GM11168 (cell line): ENCODE measurements around the gene TWIST2.

Experiments
- in situ Hi-C: fragments of 300-500 bp; cut with MboI; formaldehyde crosslinking; loops from one replicate; pipeline ENCODE4 v1.12.0; 2022; ENCODE audit warnings: low sequenced_read_pairs; ENCODE audit not compliant: unreplicated experiment

The TWIST2 gene

GRCh38 chr2:238898534-238899281, 50.8 kb downstream of the TWIST2 start:
- in situ Hi-C loops, result no loop called here

DNA sequence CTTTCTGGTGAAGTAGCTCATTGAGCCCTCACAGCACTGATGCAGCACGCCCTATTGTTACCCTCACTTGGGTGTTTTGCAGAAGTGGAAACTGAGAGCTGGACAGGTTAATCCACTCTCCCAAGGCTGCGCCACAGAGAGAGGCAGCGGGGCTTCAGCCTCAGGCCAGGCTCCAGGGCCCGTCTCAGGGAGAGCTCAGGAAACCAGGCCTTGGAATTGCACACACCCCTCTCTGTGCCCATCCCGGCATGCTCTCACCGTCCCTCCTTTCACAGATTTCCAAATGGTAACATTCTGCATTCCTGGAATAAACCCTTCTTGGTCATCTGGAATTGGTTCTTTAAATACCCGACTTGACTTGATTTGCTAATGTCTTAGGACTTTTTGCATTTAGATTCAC, 51.5 kb downstream of the TWIST2 start:
- in situ Hi-C loops, result no loop called here

GRCh38 chr2:238900511-238900910, 52.6 kb downstream of the TWIST2 start:
- in situ Hi-C loops, result no loop called here

- in situ Hi-C loops, result no loop called here
Observed at GRCh38 chr2:238901461-238902057, 53.7 kb downstream of the TWIST2 start.

DNA sequence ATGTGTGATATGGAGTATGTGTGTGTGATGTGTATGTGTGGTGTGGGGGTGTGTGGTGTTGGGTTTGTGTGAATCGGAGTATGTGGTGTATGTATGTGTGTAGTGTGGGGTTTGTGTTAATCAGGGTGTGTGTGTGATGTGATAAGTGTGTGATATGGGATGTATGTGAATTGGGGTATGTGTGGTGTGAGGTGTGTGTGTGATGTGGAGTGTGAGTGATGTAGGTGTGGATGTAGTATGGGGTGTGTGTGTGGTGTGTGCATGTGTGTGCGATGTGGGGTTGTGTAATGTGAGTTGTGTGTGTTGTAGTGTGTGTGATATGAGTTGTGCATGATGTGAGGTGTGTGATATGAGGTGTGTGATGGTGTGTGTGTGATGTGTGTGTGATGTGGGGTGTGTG, 54.4 kb downstream of the TWIST2 start:
- in situ Hi-C loops, result no loop called here

GRCh38 chr2:238903141-238903540, 55.3 kb downstream of the TWIST2 start:
- in situ Hi-C loops, result no loop called here

DNA sequence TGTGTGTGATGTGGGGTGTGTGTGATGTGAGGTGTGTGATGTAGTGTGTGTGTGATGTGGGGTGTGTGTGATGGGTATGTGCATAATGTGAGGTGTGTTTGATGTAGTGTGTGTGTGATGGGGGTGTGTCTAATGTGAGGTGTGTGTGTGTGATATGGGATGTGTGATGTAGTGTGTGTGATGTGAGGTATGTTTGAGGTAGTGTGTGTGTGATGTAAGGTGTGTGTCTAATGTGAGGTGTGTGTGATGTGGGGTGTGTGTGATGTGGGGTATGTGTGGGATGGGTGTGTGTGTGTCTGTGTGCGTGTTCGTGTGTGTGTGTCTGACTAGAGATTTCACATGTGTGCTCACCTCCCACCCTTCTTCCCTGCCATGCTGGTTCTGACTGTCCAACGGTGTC, 56.3 kb downstream of the TWIST2 start:
- in situ Hi-C loops, result no loop called here

DNA sequence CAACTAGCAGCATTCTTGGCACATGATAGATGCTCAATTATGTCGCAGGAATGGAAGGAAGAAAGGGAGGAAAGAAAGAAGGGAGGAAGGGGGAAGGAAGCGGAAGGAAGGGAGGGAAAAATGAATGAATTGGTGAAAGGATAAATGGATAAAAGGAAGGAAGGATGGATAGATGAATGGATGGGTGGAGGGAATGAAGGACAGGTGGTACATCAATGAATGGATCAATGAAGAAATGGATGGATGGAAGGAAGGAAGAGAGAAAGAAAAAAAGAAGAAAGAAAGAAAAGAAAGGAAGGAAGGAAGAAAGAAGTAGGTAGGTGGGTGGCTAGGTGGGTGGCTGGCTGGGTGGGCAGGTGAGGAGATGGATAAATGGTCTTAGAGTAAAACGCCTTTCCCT, 56.8 kb downstream of the TWIST2 start:
- in situ Hi-C loops, result no loop called here

- in situ Hi-C loops, result no loop called here
Observed at GRCh38 chr2:238905224-238905623, 57.3 kb downstream of the TWIST2 start.

GRCh38 chr2:238905644-238906043, 57.8 kb downstream of the TWIST2 start:
- in situ Hi-C loops, result no loop called here

DNA sequence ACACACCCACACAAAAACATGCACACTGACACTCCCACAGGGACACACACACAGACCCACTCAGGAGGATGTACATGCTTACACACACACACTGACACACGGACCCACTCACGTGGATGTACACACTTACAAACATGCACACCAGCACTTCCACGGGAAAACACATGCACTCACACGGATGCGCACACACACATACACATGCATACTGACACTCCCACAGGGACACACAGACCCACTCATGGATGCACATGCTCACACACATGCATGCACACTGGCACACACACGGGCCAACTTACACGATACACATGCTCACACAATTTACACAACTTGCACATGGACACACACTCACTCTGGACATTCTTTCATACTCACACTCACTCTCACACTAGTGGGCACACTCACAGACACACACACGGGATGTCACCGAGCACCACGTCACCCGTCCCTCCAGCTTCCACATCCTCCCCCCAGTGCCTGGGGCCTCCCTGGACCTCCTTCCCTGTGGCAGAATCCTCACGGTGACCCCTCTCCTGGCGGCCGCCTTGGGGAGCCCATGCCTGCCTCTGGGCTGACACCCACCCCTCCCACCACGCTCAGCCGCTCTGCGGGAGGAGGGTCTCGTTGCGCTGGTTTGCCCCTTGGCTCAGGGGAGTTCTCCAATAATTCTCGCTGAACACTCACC, 58.5 kb downstream of the TWIST2 start:
- in situ Hi-C loops, result no loop called here

DNA sequence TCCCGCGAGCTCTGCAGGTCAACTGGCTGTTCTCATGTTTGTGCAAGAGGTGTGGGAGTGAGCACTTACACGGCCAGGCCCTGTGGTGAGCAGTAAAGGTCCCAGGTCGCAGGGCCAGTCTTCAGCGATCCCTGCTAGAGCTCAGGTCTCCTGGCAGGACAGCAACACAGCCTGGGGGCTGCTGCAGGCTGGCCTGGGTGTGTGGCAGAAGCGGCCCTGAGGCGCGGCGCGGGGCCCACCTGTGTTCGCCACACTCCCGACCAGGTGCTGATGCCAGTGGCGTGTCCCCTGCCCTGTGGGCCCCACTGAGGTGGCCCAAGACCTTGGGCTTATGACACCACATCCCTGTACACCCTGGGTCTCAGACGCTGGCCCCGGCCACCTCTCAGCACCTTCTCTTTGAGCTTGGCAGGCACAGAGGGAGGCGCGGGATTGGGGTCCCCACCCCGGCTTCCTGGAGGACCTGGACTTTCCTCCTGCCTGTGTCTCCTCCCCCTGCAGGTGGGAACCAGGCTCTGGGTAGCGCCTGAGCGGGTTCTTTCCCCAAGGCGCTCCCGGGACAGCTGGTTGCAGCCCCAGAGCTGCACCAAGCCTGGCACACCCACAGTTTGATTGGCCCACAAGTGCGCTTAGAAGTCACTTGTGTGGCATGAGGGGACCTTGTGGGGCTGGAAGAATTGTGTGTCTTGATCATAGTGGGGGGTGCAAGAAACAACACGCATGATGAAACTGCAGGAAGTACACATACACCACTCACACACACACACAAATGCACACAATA, 59.2 kb downstream of the TWIST2 start:
- in situ Hi-C loops, result no loop called here

- in situ Hi-C loops, result no loop called here
Observed at GRCh38 chr2:238907717-238908173, 59.9 kb downstream of the TWIST2 start.

- in situ Hi-C loops, result no loop called here
Observed at GRCh38 chr2:238908960-238909951, 61.4 kb downstream of the TWIST2 start.

DNA sequence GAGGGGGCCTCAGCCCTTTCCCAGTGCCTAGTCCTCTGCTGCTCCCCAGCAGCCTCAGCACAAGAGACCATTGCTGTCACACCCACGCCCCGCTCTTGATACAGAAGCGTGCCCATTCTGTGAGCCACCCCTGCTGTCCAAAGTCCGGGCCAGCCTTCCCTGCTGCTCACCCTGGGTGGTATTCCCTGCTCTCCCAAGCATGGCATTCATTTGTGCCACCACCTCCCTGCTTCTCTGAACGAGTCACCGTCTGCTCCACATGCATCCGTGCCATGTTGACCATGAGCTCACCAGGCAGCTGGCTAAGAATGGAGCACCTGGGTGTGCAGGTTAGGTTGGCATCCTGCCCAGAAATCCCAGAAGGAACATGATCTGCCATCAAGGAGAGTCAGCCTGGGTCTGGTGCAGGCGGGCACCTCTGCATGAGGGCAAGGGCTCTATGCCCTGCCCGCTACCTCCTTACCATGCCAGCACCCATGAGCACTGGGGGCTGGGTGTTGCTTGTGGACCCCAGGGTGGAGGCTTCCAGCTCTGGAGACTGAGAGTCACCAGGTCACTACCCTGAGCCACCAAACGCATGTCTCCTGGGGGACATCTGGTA, 63.0 kb downstream of the TWIST2 start:
- in situ Hi-C loops, result no loop called here

GRCh38 chr2:238911376-238912227, 63.7 kb downstream of the TWIST2 start:
- in situ Hi-C loops, result no loop called here

GRCh38 chr2:238912228-238912915, 64.5 kb downstream of the TWIST2 start:
- in situ Hi-C loops, result no loop called here
